NCI-H2171 (cell line): ENCODE results near the gene TPM4.
"Not testable (repeated sequence)": the region's sequence is repeated elsewhere in the genome, so short reads cannot be mapped to it uniquely, and the experiment has no call there.

Experiments
- DNase-seq: peaks from one replicate; lab custom pipeline; 2025; lab: John Stamatoyannopoulos, UW

The TPM4 gene

GRCh38 chr19:16096280-16096855, 20.1 kb downstream of the TPM4 start:
- no peak for DNase-seq

- no peak for DNase-seq
These were observed 22.1 kb downstream of the TPM4 start for GRCh38 chr19:16098416-16098768.

GRCh38 chr19:16098821-16099220, 22.5 kb downstream of the TPM4 start:
- no peak for DNase-seq

- DNase-seq: not testable (repeated sequence)
These were observed 23.1 kb downstream of the TPM4 start for GRCh38 chr19:16099314-16099965.

- no peak for DNase-seq
These were observed 24.2 kb downstream of the TPM4 start for GRCh38 chr19:16100524-16100923.

- no peak for DNase-seq
These were observed 28.4 kb downstream of the TPM4 start for GRCh38 chr19:16104722-16105121.

- no peak for DNase-seq
These were observed 29.8 kb downstream of the TPM4 start for GRCh38 chr19:16106121-16106520.

GRCh38 chr19:16111160-16111908, 35.0 kb downstream of the TPM4 start, which contains the start of gene RAB8A:
Gene RAB8A (plus strand): TSS chr19:16111889. CDS start chr19:16111902, 13 bp downstream.
- peak; percentile 99 for DNase-seq

- DNase-seq: no peak
These were observed 35.8 kb downstream of the TPM4 start for GRCh38 chr19:16111909-16112752.

- no peak for DNase-seq
These were observed 36.5 kb downstream of the TPM4 start for GRCh38 chr19:16112778-16113177.

GRCh38 chr19:16113727-16114126, 37.4 kb downstream of the TPM4 start:
- DNase-seq: no peak

- no peak for DNase-seq
These were observed 39.2 kb downstream of the TPM4 start for GRCh38 chr19:16115301-16116039.

GRCh38 chr19:16116067-16116466, 39.8 kb downstream of the TPM4 start:
- DNase-seq: no peak

GRCh38 chr19:16117594-16118033, 41.3 kb downstream of the TPM4 start:
- no peak for DNase-seq

- DNase-seq: no peak
These were observed 42.3 kb downstream of the TPM4 start for GRCh38 chr19:16118489-16119033.

- not testable (repeated sequence) for DNase-seq
These were observed 43.0 kb downstream of the TPM4 start for GRCh38 chr19:16119075-16119857.

GRCh38 chr19:16121141-16121540, 44.8 kb downstream of the TPM4 start:
- no peak for DNase-seq

- DNase-seq: no peak
These were observed 45.7 kb downstream of the TPM4 start for GRCh38 chr19:16121967-16122366.

GRCh38 chr19:16124953-16125352, 48.7 kb downstream of the TPM4 start:
- DNase-seq: no peak

- no peak for DNase-seq
These were observed 49.6 kb downstream of the TPM4 start for GRCh38 chr19:16125737-16126495.
